ENCODE results near the gene AMZ2. TPM values are rescaled to one million over a fixed set of nuclear protein-coding genes. Genes with fewer than 3 reads are reported as not detected.
"Not testable (repeated sequence)": the region's sequence is repeated elsewhere in the genome, so short reads cannot be mapped to it uniquely, and the experiment has no call there.

The AMZ2 gene
- total and polyA plus RNA-seq, 2 experiments from 2014 or later: 54.2 to 71.5 TPM

DNA sequence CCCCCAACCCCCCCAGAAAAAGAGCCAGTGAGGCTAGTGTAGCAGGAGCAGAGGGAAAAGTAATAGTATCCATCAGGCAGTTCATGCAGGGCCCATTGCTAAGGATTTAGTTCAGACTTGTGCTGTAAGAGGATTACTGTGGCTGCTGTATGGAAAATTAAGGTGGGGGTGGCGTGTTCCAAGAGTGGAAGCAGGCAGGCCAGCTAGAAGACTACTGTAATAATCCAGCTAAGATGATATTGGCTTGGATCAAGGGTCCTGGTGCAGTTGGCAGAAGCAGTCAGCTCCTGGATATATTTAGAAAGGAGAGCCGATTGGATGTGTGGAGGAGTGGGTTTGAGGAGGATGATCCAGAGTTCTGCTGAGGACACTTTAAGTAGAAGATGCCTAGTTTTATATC lies 14.6 kb downstream of the AMZ2 start:
- H3K27ac Mint-ChIP-seq; H3K79me2 ChIP-seq (replicated peaks; ENCODE audit: insufficient read depth); H3K4me3 ChIP-seq; H3K4me1 ChIP-seq (ENCODE audit: insufficient read depth); H3K27ac ChIP-seq (ENCODE audit: low read depth); ATAC-seq; H3K36me3 ChIP-seq (ENCODE audit: insufficient read depth); H3K27me3 ChIP-seq (ENCODE audit: insufficient read depth); H3K27me3 Mint-ChIP-seq (ENCODE audit: insufficient read depth, low read depth, poor library complexity); H3K9me2 ChIP-seq (ENCODE audit: insufficient read depth); H3K4me2 ChIP-seq; H4K20me1 ChIP-seq (replicated peaks; ENCODE audit: insufficient read depth); H3K36me3 Mint-ChIP-seq (ENCODE audit: low read depth); H3F3A ChIP-seq (replicated peaks; ENCODE audit: low read depth); DNase-seq (ENCODE audit: low spot score); H3K4me1 Mint-ChIP-seq; H2AFZ ChIP-seq; H3K4me3 Mint-ChIP-seq; H3K9me3 Mint-ChIP-seq: not testable (repeated sequence)

DNA sequence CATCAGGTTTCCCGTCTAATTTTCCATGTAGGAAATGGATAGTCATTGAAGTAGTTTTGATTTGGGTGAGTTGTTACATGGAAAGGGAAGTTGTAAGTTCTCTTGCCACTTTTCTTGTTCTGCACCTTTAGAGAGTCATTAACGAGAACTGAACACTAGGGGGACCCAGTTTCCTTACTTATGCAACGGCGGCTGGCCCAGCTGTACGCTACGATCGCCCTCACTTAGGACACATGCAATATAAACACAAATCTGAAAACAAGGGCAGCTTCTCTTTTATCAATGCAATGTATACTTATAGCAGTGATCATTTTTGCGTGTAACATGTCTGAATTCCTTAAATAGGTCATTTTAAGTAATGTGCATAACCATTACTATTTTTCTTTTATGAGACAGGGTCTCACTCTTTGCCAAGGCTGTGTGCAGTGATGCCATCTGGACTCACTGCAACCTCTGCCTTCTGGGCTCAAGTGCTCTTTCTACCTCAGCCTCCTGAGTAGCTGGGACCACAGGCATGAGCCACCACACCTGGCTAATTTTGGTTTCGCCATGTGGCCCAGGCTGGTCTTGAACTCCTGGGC lies 15.3 kb downstream of the AMZ2 start:
- H3K27ac Mint-ChIP-seq: not testable (repeated sequence)

DNA sequence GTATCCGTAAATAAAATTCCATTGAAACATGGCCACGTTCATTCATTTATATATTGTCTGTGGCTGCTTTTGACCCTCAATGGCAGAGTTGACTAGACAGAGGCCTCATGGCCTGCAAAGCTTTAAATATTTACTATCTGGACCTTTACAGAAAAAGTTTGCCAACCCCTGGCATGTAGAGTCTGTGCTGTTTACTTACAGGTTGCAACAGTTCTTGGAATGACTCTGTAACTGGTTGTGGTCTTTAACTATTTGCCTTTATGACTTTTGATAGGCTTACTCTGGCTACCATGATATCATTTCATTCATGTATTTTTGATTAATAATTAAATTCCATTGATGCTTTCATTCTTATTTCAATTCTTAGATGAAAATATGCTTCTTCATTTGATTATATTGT lies 18.0 kb downstream of the AMZ2 start:
- H3K27me3 Mint-ChIP-seq (ENCODE audit: insufficient read depth, low read depth, poor library complexity); ATAC-seq: not testable (repeated sequence)

More for the DNA sequence above, 15.3 kb downstream of the AMZ2 start:
- not testable (repeated sequence) for H3K4me1 ChIP-seq (ENCODE audit: insufficient read depth); H3K27ac ChIP-seq (ENCODE audit: low read depth); H3K79me2 ChIP-seq (replicated peaks; ENCODE audit: insufficient read depth); H3K27me3 ChIP-seq (ENCODE audit: insufficient read depth); H4K20me1 ChIP-seq (replicated peaks; ENCODE audit: insufficient read depth); H3K36me3 Mint-ChIP-seq (ENCODE audit: low read depth); H2AFZ ChIP-seq; H3K4me3 Mint-ChIP-seq; H3K9me2 ChIP-seq (ENCODE audit: insufficient read depth); H3K4me2 ChIP-seq; H3K36me3 ChIP-seq (ENCODE audit: insufficient read depth); H3K4me3 ChIP-seq; H3K4me1 Mint-ChIP-seq; H3K27me3 Mint-ChIP-seq (ENCODE audit: insufficient read depth, low read depth, poor library complexity); H3K9me3 Mint-ChIP-seq; H3F3A ChIP-seq (replicated peaks; ENCODE audit: low read depth)
- DNase-seq (ENCODE audit: low spot score) (peak; percentile 20), ATAC-seq (peak; percentile 60)
- TF ChIP-seq, protein P1, sequence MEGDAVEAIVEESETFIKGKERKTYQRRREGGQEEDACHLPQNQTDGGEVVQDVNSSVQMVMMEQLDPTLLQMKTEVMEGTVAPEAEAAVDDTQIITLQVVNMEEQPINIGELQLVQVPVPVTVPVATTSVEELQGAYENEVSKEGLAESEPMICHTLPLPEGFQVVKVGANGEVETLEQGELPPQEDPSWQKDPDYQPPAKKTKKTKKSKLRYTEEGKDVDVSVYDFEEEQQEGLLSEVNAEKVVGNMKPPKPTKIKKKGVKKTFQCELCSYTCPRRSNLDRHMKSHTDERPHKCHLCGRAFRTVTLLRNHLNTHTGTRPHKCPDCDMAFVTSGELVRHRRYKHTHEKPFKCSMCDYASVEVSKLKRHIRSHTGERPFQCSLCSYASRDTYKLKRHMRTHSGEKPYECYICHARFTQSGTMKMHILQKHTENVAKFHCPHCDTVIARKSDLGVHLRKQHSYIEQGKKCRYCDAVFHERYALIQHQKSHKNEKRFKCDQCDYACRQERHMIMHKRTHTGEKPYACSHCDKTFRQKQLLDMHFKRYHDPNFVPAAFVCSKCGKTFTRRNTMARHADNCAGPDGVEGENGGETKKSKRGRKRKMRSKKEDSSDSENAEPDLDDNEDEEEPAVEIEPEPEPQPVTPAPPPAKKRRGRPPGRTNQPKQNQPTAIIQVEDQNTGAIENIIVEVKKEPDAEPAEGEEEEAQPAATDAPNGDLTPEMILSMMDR (conservative IDR thresholded peaks at IDR 0.05; ENCODE audit: low read depth in 2 of 2): peak in 1 of 2 experiments; percentile 54; a peak in 3 of 4 replicates

DNA sequence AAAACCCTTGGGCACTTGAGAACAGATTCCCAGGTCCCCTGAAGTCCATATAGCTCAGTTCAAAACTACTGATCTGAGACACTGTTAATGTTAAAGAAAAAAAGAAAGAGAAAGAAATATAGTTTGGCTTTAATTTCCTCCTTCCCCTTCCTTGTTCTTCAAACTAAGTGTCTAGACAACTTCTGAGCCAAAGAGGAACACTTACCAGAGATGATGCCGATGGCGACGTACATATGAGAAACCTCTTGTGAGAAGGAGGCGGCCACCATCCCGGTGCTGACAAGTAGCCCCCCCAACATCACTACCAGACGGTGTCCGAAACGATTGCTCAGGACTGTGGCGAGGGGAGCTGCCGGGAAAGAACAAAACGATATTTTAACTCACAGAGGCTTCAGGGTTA lies 25.9 kb downstream of the AMZ2 start:
- Histone ChIP-seq H3K27me3 (ENCODE audit: insufficient read depth) (no peaks in the 10 kb centered on the region), H3K4me3 (no peak overlapping the region), H3K4me2 (no peak overlapping the region), H3K79me2 (replicated peaks; ENCODE audit: insufficient read depth) (no peaks in the 10 kb centered on the region), H3F3A (replicated peaks; ENCODE audit: low read depth) (no peaks in the 10 kb centered on the region), H4K20me1 (replicated peaks; ENCODE audit: insufficient read depth) (no peaks in the 10 kb centered on the region), H2AFZ (no peak overlapping the region), H3K36me3 (ENCODE audit: insufficient read depth) (no peaks in the 10 kb centered on the region; the same call in 1 of the 2 replicates), H3K4me1 (ENCODE audit: insufficient read depth) (no peaks in the 10 kb centered on the region), H3K27ac (ENCODE audit: low read depth) (no peak overlapping the region), H3K9me2 (ENCODE audit: insufficient read depth) (no peaks in the 10 kb centered on the region)
- Mint-ChIP-seq H3K4me3 (no peak overlapping the region), H3K27ac (no peak overlapping the region), H3K36me3 (ENCODE audit: low read depth) (peaks cover 15% of the 10 kb centered on the region; the same call in 2 of the 3 replicates), H3K4me1 (no peaks in the 10 kb centered on the region), H3K27me3 (ENCODE audit: insufficient read depth, low read depth, poor library complexity) (peaks cover 2% of the 10 kb centered on the region), H3K9me3 (peaks cover 18% of the 10 kb centered on the region)
- ATAC-seq (no peak), DNase-seq (ENCODE audit: low spot score) (no peak)
- TF ChIP-seq ZNF114 (CRISPR knock-in tag; IDR thresholded peaks at IDR 0.05) (no peak), EZH2phosphoT487 (IDR thresholded peaks at IDR 0.05; ENCODE audit: unreplicated experiment) (no peak), POLR2AphosphoS5 (IDR thresholded peaks at IDR 0.05; ENCODE audit: low read depth) (no peak), ZNF331 (CRISPR knock-in tag; IDR thresholded peaks at IDR 0.05; ENCODE audit: low read depth) (no peak), NANOG (IDR thresholded peaks at IDR 0.05; ENCODE audit: borderline replicate concordance) (no peak), STAT1 (IDR thresholded peaks at IDR 0.05; ENCODE audit: unreplicated experiment) (no peak)

More for the DNA sequence above, 18.0 kb downstream of the AMZ2 start:
- not testable (repeated sequence) for H3F3A ChIP-seq (replicated peaks; ENCODE audit: low read depth); H3K27ac Mint-ChIP-seq; H3K27me3 ChIP-seq (ENCODE audit: insufficient read depth); H3K27ac ChIP-seq (ENCODE audit: low read depth); H3K4me3 Mint-ChIP-seq; H2AFZ ChIP-seq; H3K36me3 Mint-ChIP-seq (ENCODE audit: low read depth); DNase-seq (ENCODE audit: low spot score); H3K4me2 ChIP-seq; H3K9me2 ChIP-seq (ENCODE audit: insufficient read depth); H3K4me1 Mint-ChIP-seq; H3K4me1 ChIP-seq (ENCODE audit: insufficient read depth); H3K79me2 ChIP-seq (replicated peaks; ENCODE audit: insufficient read depth); H3K36me3 ChIP-seq (ENCODE audit: insufficient read depth); H3K9me3 Mint-ChIP-seq; H4K20me1 ChIP-seq (replicated peaks; ENCODE audit: insufficient read depth); H3K4me3 ChIP-seq

DNA sequence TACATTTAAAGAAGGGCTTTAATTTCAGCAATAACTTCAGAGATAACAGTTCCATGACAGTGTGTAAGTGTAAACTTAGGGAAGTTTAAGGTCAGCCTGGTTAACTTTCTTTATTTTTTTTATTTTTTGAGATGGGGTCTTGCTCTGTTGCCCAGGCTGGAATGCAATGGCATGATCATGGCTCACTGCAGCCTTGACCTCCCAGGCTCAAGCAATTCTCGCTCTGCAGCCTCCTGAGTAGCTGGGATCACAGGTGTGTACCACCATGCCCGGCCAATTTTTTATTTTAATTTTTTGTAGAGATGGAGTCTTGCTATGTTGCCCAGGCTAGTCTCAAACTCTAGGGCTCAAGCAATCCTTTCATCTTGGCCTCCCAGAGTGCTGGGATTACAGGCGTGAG lies 28.5 kb downstream of the AMZ2 start:
- not testable (repeated sequence) for H3K9me2 ChIP-seq (ENCODE audit: insufficient read depth); H3K27ac ChIP-seq (ENCODE audit: low read depth); H3K27me3 Mint-ChIP-seq (ENCODE audit: insufficient read depth, low read depth, poor library complexity); H4K20me1 ChIP-seq (replicated peaks; ENCODE audit: insufficient read depth); H3F3A ChIP-seq (replicated peaks; ENCODE audit: low read depth); ATAC-seq; H3K4me1 Mint-ChIP-seq; H3K36me3 ChIP-seq (ENCODE audit: insufficient read depth); H3K79me2 ChIP-seq (replicated peaks; ENCODE audit: insufficient read depth); H3K4me3 ChIP-seq; H3K4me1 ChIP-seq (ENCODE audit: insufficient read depth); H3K4me2 ChIP-seq; H2AFZ ChIP-seq; H3K27me3 ChIP-seq (ENCODE audit: insufficient read depth); DNase-seq (ENCODE audit: low spot score); H3K27ac Mint-ChIP-seq; H3K4me3 Mint-ChIP-seq
- peaks cover 31% of the 10 kb centered on the region for H3K9me3 Mint-ChIP-seq
- H3K36me3 Mint-ChIP-seq (ENCODE audit: low read depth): peaks cover 21% of the 10 kb centered on the region; the same call in 2 of the 3 replicates

All from GM23338 (cell line).